Measurements from ENCODE around the gene FNDC8.
"Not testable (repeated sequence)": the region's sequence is repeated elsewhere in the genome, so short reads cannot be mapped to it uniquely, and the experiment has no call there.

FNDC8 gene

GRCh38 chr17:35169835-35170363 is 48.5 kb downstream of the FNDC8 start:
- no peak for DNase-seq (ENCODE audit: low read depth in 3 of 3)

DNA sequence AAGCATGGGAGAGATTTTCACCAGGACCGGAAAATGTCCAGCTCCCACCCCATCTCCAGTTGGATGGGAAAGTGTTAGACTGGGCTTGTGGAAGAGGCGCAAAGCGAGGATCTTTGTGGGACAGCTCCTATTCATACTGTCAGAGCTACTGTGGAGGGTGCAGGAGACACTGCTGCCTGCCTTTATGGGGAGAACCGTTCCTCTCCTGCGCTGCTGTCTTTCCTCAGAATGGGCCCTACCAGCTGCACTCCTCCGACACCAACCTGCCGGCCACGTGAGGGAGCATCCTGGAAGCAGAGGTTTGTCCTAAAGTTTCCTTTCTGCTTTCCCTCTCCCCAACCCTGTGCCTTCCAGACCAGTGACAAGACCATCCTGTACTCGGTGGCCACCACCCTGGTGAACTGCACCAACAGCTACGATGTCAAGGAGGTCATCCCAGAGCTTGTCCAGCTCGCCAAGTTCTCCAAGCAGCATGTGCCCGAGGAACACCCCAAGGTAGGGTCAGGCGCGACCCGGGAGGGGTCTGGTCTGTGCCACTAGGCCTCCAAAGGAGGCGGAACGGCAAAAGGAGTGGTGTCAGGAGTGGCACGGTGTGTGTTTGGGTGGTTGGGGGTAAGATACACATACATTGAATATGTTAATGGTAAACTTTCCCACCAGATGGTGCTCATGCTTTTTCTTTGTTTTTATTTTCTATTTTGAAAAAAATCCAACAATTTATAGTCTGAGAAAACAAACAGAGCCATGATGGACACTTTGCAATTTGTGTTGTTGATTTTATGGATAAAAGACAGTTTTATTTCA is 49.8 kb downstream of the FNDC8 start:
- no peak for DNase-seq (ENCODE audit: low read depth in 3 of 3)

- no peak for DNase-seq (ENCODE audit: low read depth in 3 of 3)
These were observed 50.4 kb downstream of the FNDC8 start for GRCh38 chr17:35171834-35172233.

DNA sequence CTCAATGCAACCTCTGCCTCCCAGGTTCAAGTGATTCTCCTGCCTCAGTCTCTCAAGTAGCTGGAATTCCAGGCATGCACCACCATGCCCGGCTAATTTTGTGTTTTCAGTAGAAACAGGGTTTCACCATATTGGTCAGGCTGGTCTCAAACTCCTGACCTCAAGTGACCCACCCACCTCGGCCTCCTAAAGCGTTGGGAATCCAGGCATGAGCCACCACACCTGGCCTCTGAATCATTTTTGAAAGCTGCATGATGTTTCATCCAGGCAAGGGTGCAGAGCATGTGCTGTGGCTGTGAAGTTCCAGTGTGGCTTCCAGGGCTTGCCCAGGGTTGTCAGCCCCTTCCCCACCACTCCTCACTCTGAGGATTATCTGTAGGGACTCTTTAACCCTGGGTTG is 50.9 kb downstream of the FNDC8 start:
- DNase-seq (ENCODE audit: low read depth in 3 of 3), result not testable (repeated sequence)

DNA sequence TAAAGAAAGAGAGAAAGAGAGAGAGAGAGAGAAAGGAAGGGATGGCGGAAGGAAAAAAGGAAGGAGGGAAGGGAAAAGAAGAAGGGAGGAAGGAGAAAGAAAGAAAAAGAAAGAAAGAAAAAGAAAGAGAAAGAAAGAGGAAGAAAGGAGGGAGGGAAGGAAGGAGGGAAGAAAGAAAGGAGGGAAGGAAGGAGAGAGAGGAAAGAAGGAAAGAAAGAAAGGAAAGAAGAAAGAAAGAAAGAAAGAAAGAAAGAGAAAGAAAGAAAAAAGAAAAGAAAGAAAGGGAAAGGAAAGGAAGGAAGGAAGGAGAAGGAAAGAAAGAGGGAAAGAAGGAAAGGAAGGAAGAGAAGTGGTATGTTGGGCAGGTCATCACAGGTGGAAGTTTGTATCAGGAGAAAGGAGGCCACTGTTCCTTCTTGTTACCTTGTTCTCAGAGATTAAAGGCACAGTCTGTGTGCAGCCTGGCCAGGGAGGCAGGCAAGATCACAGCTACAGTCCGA is 53.5 kb downstream of the FNDC8 start:
- no peak for DNase-seq (ENCODE audit: low read depth in 3 of 3)

GRCh38 chr17:35175638-35176415 is 54.4 kb downstream of the FNDC8 start:
- no peak for DNase-seq (ENCODE audit: low read depth in 3 of 3)

GRCh38 chr17:35176897-35177296 is 55.5 kb downstream of the FNDC8 start:
- DNase-seq (ENCODE audit: low read depth in 3 of 3), result no peak

GRCh38 chr17:35179379-35179778 is 58.0 kb downstream of the FNDC8 start:
- DNase-seq (ENCODE audit: low read depth in 3 of 3), result not testable (repeated sequence)
